Panc1 (cell line): ENCODE data around the gene POLN. TPM values are rescaled to one million over a fixed set of nuclear protein-coding genes. Genes with fewer than 3 reads are reported as not detected.

Experiments used
- ATAC-seq: fragments of 200-7000 bp; cut with Tn5 transposase; 2 replicates; pipeline ENCODE4 v1.9.1; 2020; ENCODE audit warnings: mild to moderate bottlenecking, moderate library complexity
- BruUV-seq: library from RNA; stranded (reverse); fragments of 400-500 nt; replicated peaks from 2 replicates; lab custom pipeline; 2021; lab: Mats Ljungman, UMichigan
- CTCF ChIA-PET: fragments of 300-600 bp; sonication (Branson Sonifier 250); formaldehyde crosslinking; loops from one replicate; lab custom pipeline; 2022; ENCODE audit warnings: antibody characterized with exemption; lab: Charles Lee
- POLR2A ChIA-PET: fragments of 300-600 bp; sonication (Branson Sonifier 250); formaldehyde crosslinking; loops from one replicate; lab custom pipeline; 2022; ENCODE audit warnings: antibody characterized with exemption; lab: Charles Lee
- DNase-seq: peaks from one replicate; pipeline ENCODE4 v3.0.0-alpha.2; 2010; ENCODE audit warnings: low read depth, low spot score
- H3K27ac ChIP-seq: 2 replicates; pipeline ENCODE4 v1.5.1; 2011; ENCODE audit warnings: mild to moderate bottlenecking, low read length, inconsistent platforms
- H3K27me3 ChIP-seq: fragments of 200-500 bp; sonication (Bioruptor generic); 2 replicates; pipeline ENCODE4 v1.6.0; 2014; ENCODE audit warnings: low read length, inconsistent platforms; ENCODE audit not compliant: control insufficient read depth, insufficient read depth
- H3K36me3 ChIP-seq: fragments of 200-500 bp; sonication (Bioruptor generic); 2 replicates; pipeline ENCODE4 v1.5.1; 2014; ENCODE audit warnings: inconsistent platforms, mild to moderate bottlenecking, low read length, moderate library complexity; ENCODE audit not compliant: control insufficient read depth, insufficient read depth
- H3K4me1 ChIP-seq: 2 replicates; pipeline ENCODE4 v1.5.1; 2011; ENCODE audit warnings: inconsistent platforms, mild to moderate bottlenecking, low read length, moderate library complexity; ENCODE audit not compliant: control insufficient read depth, insufficient read depth
- H3K4me3 ChIP-seq, 2 experiments: 2 replicates each; pipeline ENCODE4 v1.5.1; 2011 to 2012; ENCODE audit warnings: low read depth in 2 of 2, low read length in 2 of 2, mild to moderate bottlenecking in 2 of 2, inconsistent platforms in 1 of 2, moderate library complexity in 1 of 2
- H3K9me3 ChIP-seq: fragments of 200-500 bp; sonication (Bioruptor generic); 2 replicates; pipeline ENCODE4 v1.5.1; 2014; ENCODE audit warnings: low read depth, mild to moderate bottlenecking, inconsistent platforms, low read length, moderate library complexity; ENCODE audit not compliant: control insufficient read depth, insufficient read depth
- CTCF ChIP-seq: fragments of 450-650 bp; IDR thresholded peaks from 2 replicates; pipeline ENCODE4 v1.5.1; 2017; ENCODE audit warnings: mild to moderate bottlenecking
- POLR2AphosphoS5 ChIP-seq: IDR thresholded peaks from 2 replicates; pipeline ENCODE4 v1.6.1; 2012; ENCODE audit warnings: mild to moderate bottlenecking, low read depth, low read length, moderate library complexity
- REST ChIP-seq, 2 experiments: IDR thresholded peaks; 2 replicates each; pipeline ENCODE4 v1.6.1; 2011 to 2012; ENCODE audit warnings: low read depth in 2 of 2, control low read depth in 1 of 2, low read length in 1 of 2, mild to moderate bottlenecking in 1 of 2, moderate library complexity in 1 of 2; ENCODE audit not compliant: insufficient read depth in 1 of 2
- SIN3A ChIP-seq: IDR thresholded peaks from 2 replicates; pipeline ENCODE4 v1.6.1; 2012; ENCODE audit warnings: low read depth, mild to moderate bottlenecking, low read length, moderate library complexity, borderline replicate concordance; ENCODE audit not compliant: insufficient read depth
- TCF7L2 ChIP-seq: IDR thresholded peaks from 2 replicates; pipeline ENCODE4 v1.6.1; 2011; ENCODE audit warnings: mild to moderate bottlenecking, low read depth, low read length, inconsistent platforms
- in situ Hi-C: cut with HindIII; loops from 2 replicates; pipeline ENCODE4 v1.10.0; 2016; ENCODE audit warnings: low sequenced_read_pairs, low pct_unique_long_range_greater_than_20kb
- intact Hi-C: fragments of 100-400 bp; cut with micrococcal nuclease; formaldehyde crosslinking; loops from one replicate; pipeline ENCODE4 v1.10.0; 2022; ENCODE audit not compliant: unreplicated experiment
- total RNA-seq: library from RNA; stranded (reverse); gene quantifications from one replicate; pipeline ENCODE4 v1.2.1, GENCODE V29; 2021; ENCODE audit not compliant: unreplicated experiment

Gene POLN
- total RNA-seq, 1 experiment from 2014 or later: 4.3 TPM

DNA sequence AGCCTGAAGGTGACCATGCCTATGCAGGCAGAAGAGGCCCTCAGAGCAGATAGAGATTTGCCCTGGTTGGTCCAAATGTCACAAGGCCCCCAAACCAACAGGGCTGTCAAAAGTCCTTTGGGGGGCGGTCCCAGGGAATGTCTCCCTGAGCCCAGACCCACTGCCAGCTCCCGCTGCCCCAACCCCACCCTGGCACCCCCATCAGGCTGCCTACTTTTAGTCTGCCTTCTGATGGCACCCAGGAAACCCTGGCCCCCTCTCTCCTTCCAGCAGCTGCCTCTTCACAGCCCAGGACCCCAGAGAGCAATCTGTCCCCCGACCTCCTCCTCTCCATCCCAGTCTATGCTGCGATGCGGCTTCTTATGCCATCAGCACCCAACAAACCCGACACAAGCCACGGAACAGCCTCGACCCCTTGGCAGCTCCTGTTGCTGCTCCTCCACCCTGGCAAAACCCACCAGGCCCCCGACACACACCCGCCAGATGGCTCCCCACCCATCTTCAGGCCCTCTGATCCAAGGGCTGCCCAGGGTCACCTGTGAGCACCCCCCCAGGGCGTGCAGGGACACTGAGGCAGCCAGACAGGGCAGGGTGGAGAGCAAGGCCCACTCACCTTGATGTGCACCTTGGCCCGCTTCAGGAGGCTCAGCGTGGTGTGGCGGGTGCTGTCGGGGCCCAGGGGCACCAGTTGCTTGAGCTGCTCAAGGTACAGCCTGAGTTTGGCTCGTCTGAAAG, 10.0 kb upstream of the POLN start:
- in situ Hi-C loops (no loop called here), intact Hi-C loops (no loop called here)
- CTCF ChIA-PET: no interaction called here
- DNase-seq: no peak
- H3K9me3 ChIP-seq: no peaks in the 10 kb centered on the region
- no peaks in the 10 kb centered on the region for H3K36me3 ChIP-seq
- BruUV-seq: no TSS peak
- no peaks in the 10 kb centered on the region; the same call in 1 of the 2 replicates for H3K4me1 ChIP-seq
- POLR2A ChIA-PET: no interaction called here
- H3K4me3 ChIP-seq: no peak overlapping the region
- ATAC-seq: no peak
- TF ChIP-seq REST (IDR thresholded peaks at IDR 0.05; ENCODE audit: insufficient read depth in 1 of 2, low read depth in 2 of 2, low read length in 1 of 2) (no peak), SIN3A (no peak), CTCF (no peak)
- H3K27ac ChIP-seq: no peak overlapping the region
- H3K27me3 ChIP-seq: no peaks in the 10 kb centered on the region

GRCh38 chr4:2251073-2251794, 9.3 kb upstream of the POLN start:
- no peaks in the 10 kb centered on the region; the same call in 1 of the 2 replicates for H3K4me1 ChIP-seq
- H3K9me3 ChIP-seq: no peaks in the 10 kb centered on the region
- in situ Hi-C loops (no loop called here), intact Hi-C loops (no loop called here)
- ChIA-PET CTCF (no interaction called here), POLR2A (no interaction called here)
- H3K4me3 ChIP-seq: no peak overlapping the region
- ATAC-seq (no peak), DNase-seq (no peak)
- H3K27me3 ChIP-seq: no peaks in the 10 kb centered on the region
- no peak overlapping the region for H3K27ac ChIP-seq
- no TSS peak for BruUV-seq
- no peaks in the 10 kb centered on the region for H3K36me3 ChIP-seq
- no peak for TF ChIP-seq POLR2AphosphoS5
- no peak for TF ChIP-seq CTCF
- TF ChIP-seq REST (IDR thresholded peaks at IDR 0.05; ENCODE audit: insufficient read depth in 1 of 2, low read depth in 2 of 2, low read length in 1 of 2): no peak
- no peak for TF ChIP-seq TCF7L2
- TF ChIP-seq SIN3A: no peak
